OCI-LY7 (cell line): Measurements from ENCODE around the gene CFAP57. TPM values are rescaled to one million over a fixed set of nuclear protein-coding genes. Genes with fewer than 3 reads are reported as not detected.

Experiments used
- Bru-seq: library from RNA; stranded (reverse); fragments of 400-500 nt; gene quantifications from one replicate; lab custom pipeline; 2021; lab: Mats Ljungman, UMichigan
- BruChase-seq, 2 experiments: library from RNA; stranded (reverse); fragments of 400-500 nt; gene quantifications; one replicate each; lab custom pipeline; 2021; lab: Mats Ljungman, UMichigan
- BruUV-seq: library from RNA; stranded (reverse); fragments of 400-500 nt; replicated peaks from 2 replicates; lab custom pipeline; 2021; lab: Mats Ljungman, UMichigan
- CTCF ChIA-PET: fragments of 300-600 bp; sonication (Branson Sonifier 250); formaldehyde crosslinking; loops from one replicate; lab custom pipeline; 2022; ENCODE audit warnings: antibody characterized with exemption; ENCODE audit not compliant: unreplicated experiment; lab: Charles Lee
- POLR2A ChIA-PET: fragments of 300-600 bp; sonication (Branson Sonifier 250); formaldehyde crosslinking; loops from one replicate; lab custom pipeline; 2022; ENCODE audit warnings: antibody characterized with exemption; lab: Charles Lee
- DNase-seq: peaks from one replicate; pipeline ENCODE4 v3.0.0-alpha.2; 2015; ENCODE audit warnings: low spot score
- H2AFZ ChIP-seq: fragments of 200-600 bp; sonication (generic), shearing (Covaris generic); 2 replicates; pipeline ENCODE4 v1.6.1; 2014; ENCODE audit warnings: mild to moderate bottlenecking, antibody characterized with exemption, low read length, moderate library complexity
- H3K27ac ChIP-seq: fragments of 200-600 bp; sonication (generic); 2 replicates; pipeline ENCODE4 v1.5.1; 2014; ENCODE audit warnings: mixed run types, low read depth, mild to moderate bottlenecking, moderate library complexity, low read length, inconsistent platforms; ENCODE audit not compliant: poor library complexity, severe bottlenecking
- H3K36me3 ChIP-seq: fragments of 200-600 bp; sonication (generic); 2 replicates; pipeline ENCODE4 v1.6.1; 2014; ENCODE audit warnings: mild to moderate bottlenecking, antibody characterized with exemption, low read length, moderate library complexity, mixed read lengths; ENCODE audit not compliant: insufficient read depth
- H3K4me1 ChIP-seq: fragments of 200-600 bp; sonication (generic); 2 replicates; pipeline ENCODE4 v1.5.1; 2014; ENCODE audit warnings: mild to moderate bottlenecking, low read length; ENCODE audit not compliant: insufficient read depth, poor library complexity, severe bottlenecking
- H3K4me2 ChIP-seq: fragments of 200-600 bp; sonication (generic); 2 replicates; pipeline ENCODE4 v1.6.1; 2014; ENCODE audit warnings: mild to moderate bottlenecking, low read length
- H3K4me3 ChIP-seq: fragments of 200-600 bp; sonication (generic); 2 replicates; pipeline ENCODE4 v1.5.1; 2014; ENCODE audit warnings: mild to moderate bottlenecking, low read depth, low read length; ENCODE audit not compliant: poor library complexity, severe bottlenecking
- H3K79me2 ChIP-seq: fragments of 200-600 bp; sonication (generic); 2 replicates; pipeline ENCODE4 v1.6.1; 2016; ENCODE audit warnings: low read depth, mild to moderate bottlenecking, low read length, moderate library complexity, mixed read lengths; ENCODE audit not compliant: insufficient read depth
- H3K9me2 ChIP-seq: fragments of 200-600 bp; sonication (generic); 2 replicates; pipeline ENCODE4 v1.6.1; 2016; ENCODE audit warnings: mild to moderate bottlenecking, low read length, mixed read lengths; ENCODE audit not compliant: insufficient read depth
- H3K9me3 ChIP-seq: fragments of 200-600 bp; sonication (generic); 2 replicates; pipeline ENCODE4 v1.6.1; 2014; ENCODE audit warnings: mild to moderate bottlenecking, mixed run types, low read length, mixed read lengths
- H4K20me1 ChIP-seq: fragments of 200-600 bp; sonication (generic); 2 replicates; pipeline ENCODE4 v1.6.1; 2014; ENCODE audit warnings: mild to moderate bottlenecking, antibody characterized with exemption, low read length, moderate library complexity, mixed read lengths; ENCODE audit not compliant: insufficient read depth
- EZH2phosphoT487 ChIP-seq: fragments of 200-600 bp; sonication (generic); IDR thresholded peaks from 2 replicates; pipeline ENCODE4 v1.6.1; 2018; ENCODE audit warnings: low read depth, borderline replicate concordance, mild to moderate bottlenecking, mixed run types, antibody characterized with exemption, low read length, moderate library complexity, mixed read lengths
- intact Hi-C: fragments of 100-400 bp; cut with micrococcal nuclease; formaldehyde crosslinking; loops from one replicate; pipeline ENCODE4 v1.10.0; 2022; ENCODE audit not compliant: unreplicated experiment
- long read RNA-seq: library from polyadenylated mRNA; stranded (forward); transcript quantifications from one replicate; pipeline ENCODE4 v2.0.0, GENCODE V29; 2022
- total RNA-seq, 2 experiments: library from RNA; depleted of rRNA in 1 of 2; stranded (reverse); fragments of >200 nt in 1 of 2; shearing (Covaris generic) in 1 of 2; gene quantifications; 2 replicates each; pipeline ENCODE4 v1.2.3, GENCODE V29; 2014 to 2022
- TF ChIP-seq, protein P1 (sequence below): fragments of 200-600 bp; sonication (generic); conservative IDR thresholded peaks from 2 replicates; pipeline ENCODE4 v1.5.1; 2014; ENCODE audit warnings: mild to moderate bottlenecking, antibody characterized with exemption, low read length, moderate library complexity, mixed read lengths

Gene CFAP57
- total RNA-seq (2014; rRNA removed; shearing (Covaris generic)) (0.05 TPM in 1 of 2 replicates, not detected in the other), total RNA-seq (2022) (0.17 and 0.26 TPM in 2 replicates), Bru-seq, nascent RNA (percentile 13 among the genes with signal in this experiment), BruChase-seq, experiment 1, labeled RNA remaining after a 6-hour chase (percentile 10 among the genes with signal in this experiment), BruChase-seq, experiment 2, labeled RNA remaining after a 2-hour chase (percentile 5 among the genes with signal in this experiment)
- long read RNA-seq: 0 reads

DNA sequence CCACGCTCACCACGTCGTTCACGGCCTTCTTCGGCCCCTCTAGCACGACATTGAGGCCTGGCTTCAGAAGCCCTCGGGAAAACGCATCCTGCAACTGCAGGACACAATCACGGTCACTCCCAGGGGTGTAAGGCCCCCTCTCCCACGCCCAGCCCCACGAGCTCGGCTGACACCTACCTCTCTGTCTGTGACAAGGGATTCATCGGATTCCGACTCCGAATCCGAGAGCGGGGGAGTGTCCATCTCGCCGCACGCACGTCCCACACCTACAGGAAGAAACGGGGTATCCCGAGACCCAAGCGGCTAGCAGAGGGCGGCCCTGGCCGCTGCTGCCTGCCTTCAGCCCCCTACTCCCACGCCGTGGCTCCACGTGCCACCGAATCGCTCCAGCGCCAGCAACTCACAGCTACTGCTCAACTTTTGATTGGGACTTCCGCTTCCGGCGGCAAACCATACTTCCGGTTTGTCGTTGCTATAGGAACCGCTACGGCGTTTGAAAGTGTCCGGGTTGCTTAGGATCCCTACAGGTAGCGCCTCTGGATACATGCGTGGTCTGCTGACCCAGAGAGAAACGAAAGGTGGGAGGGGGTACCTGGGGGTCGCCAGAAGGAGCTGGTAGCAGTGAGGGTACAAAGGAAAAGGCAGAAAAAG lies at the start of gene CFAP57, which contains the start of gene EBNA1BP2:
Gene CFAP57, plus strand, starts transcription at position 455 of the 651 bp plus-strand sequence. CDS start 424 bp downstream, outside the sequence.
Gene EBNA1BP2, minus strand, starts transcription at position 415 of the 651 bp plus-strand sequence. Its CDS starts 172 bp downstream, at position 243.
- ChIA-PET POLR2A (interaction anchor here (1.0 kb wide), 1 partner anchor 820 kb away, joined by 4 read pairs; no protein-coding TSS in a partner anchor), CTCF (interaction anchor here (0.6 kb wide), 1 partner anchor 608 kb away, joined by 3 read pairs; no protein-coding TSS in a partner anchor)

DNA sequence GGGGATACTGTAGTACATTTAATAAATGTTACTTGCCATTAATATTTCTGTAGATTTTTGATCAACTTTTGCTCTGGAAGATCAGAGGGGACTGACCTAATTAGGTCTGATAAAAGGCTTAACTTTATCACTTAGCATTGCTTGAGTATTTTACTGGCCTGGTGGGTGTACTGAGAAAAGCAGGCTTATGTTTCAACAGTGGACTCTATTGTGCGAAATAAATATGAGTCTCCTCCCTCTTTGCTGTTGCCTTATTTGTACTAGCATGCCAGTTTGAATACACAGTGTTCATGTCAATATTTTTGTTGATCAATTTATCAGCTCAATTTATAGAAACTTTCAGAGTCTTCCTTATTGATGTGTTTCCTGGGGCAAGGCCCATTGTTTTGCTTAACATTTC lies 49.1 kb upstream of the CFAP57 start:
- TF ChIP-seq, protein P1, sequence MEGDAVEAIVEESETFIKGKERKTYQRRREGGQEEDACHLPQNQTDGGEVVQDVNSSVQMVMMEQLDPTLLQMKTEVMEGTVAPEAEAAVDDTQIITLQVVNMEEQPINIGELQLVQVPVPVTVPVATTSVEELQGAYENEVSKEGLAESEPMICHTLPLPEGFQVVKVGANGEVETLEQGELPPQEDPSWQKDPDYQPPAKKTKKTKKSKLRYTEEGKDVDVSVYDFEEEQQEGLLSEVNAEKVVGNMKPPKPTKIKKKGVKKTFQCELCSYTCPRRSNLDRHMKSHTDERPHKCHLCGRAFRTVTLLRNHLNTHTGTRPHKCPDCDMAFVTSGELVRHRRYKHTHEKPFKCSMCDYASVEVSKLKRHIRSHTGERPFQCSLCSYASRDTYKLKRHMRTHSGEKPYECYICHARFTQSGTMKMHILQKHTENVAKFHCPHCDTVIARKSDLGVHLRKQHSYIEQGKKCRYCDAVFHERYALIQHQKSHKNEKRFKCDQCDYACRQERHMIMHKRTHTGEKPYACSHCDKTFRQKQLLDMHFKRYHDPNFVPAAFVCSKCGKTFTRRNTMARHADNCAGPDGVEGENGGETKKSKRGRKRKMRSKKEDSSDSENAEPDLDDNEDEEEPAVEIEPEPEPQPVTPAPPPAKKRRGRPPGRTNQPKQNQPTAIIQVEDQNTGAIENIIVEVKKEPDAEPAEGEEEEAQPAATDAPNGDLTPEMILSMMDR: no peak
- Histone ChIP-seq H3K36me3 (no peaks in the 10 kb centered on the region), H3K4me3 (no peak overlapping the region), H3K27ac (no peak overlapping the region), H3K79me2 (no peaks in the 10 kb centered on the region), H3K9me3 (no peaks in the 10 kb centered on the region), H3K9me2 (no peaks in the 10 kb centered on the region), H2AFZ (no peak overlapping the region), H4K20me1 (no peaks in the 10 kb centered on the region), H3K4me2 (no peak overlapping the region), H3K4me1 (no peaks in the 10 kb centered on the region)
- POLR2A ChIA-PET: no interaction called here
- CTCF ChIA-PET: no interaction called here
- intact Hi-C loops: no loop called here
- DNase-seq: no peak
- BruUV-seq: no TSS peak

More for the DNA sequence above, at the start of gene CFAP57, which contains the start of gene EBNA1BP2:
- Histone ChIP-seq H3K4me3 (peak within 1 kb of the TSS; percentile 99), H3K9me3 (no peaks in the 10 kb centered on the region), H2AFZ (peak within 1 kb of the TSS; percentile 81), H3K4me1 (peaks cover 18% of the 10 kb centered on the region), H3K4me2 (peak within 1 kb of the TSS; percentile 94), H3K79me2 (peaks cover 16% of the 10 kb centered on the region), H3K9me2 (no peaks in the 10 kb centered on the region), H3K27ac (no peak within 1 kb of the TSS), H4K20me1 (no peaks in the 10 kb centered on the region), H3K36me3 (peaks cover 38% of the 10 kb centered on the region)
- intact Hi-C loops: no loop called here
- BruUV-seq: no TSS peak
- peak; percentile 96 for DNase-seq
- TF ChIP-seq EZH2phosphoT487: no peak
- TF ChIP-seq, protein P1: no peak
